Stomach (tissue), 4 donors: ENCODE results near the gene PCGF2.

Experiments used
- EP300 ChIP-seq: sonication (generic); formaldehyde crosslinking; IDR thresholded peaks from one replicate; pipeline ENCODE4 v1.6.1; 2017; ENCODE audit warnings: antibody characterized with exemption
- POLR2A ChIP-seq, 4 donors: fragments of 450-650 bp; IDR thresholded peaks; one replicate each; pipeline ENCODE4 v1.6.1; 2016; ENCODE audit warnings: antibody characterized with exemption in 4 of 4, control low read depth in 2 of 4, mild to moderate bottlenecking in 1 of 4, moderate library complexity in 1 of 4
- POLR2AphosphoS5 ChIP-seq, 3 donors: sonication (generic); formaldehyde crosslinking; IDR thresholded peaks; one replicate each; pipeline ENCODE4 v1.6.1; 2016; ENCODE audit warnings: antibody characterized with exemption in 3 of 3
- TF ChIP-seq, protein P1 (sequence below), 7 experiments: fragments of 450-650 bp in 4 of 7; fragments of 200-600 bp in 3 of 7; sonication (generic) in 3 of 7; IDR thresholded peaks; one replicate each; pipeline ENCODE4 v1.5.1; 2016 to 2019; ENCODE audit warnings: antibody characterized with exemption in 7 of 7, control low read depth in 2 of 7, mild to moderate bottlenecking in 1 of 7

GRCh38 chr17:38727736-38728135 lies 20.4 kb downstream of the PCGF2 start:
- TF ChIP-seq, protein P1, sequence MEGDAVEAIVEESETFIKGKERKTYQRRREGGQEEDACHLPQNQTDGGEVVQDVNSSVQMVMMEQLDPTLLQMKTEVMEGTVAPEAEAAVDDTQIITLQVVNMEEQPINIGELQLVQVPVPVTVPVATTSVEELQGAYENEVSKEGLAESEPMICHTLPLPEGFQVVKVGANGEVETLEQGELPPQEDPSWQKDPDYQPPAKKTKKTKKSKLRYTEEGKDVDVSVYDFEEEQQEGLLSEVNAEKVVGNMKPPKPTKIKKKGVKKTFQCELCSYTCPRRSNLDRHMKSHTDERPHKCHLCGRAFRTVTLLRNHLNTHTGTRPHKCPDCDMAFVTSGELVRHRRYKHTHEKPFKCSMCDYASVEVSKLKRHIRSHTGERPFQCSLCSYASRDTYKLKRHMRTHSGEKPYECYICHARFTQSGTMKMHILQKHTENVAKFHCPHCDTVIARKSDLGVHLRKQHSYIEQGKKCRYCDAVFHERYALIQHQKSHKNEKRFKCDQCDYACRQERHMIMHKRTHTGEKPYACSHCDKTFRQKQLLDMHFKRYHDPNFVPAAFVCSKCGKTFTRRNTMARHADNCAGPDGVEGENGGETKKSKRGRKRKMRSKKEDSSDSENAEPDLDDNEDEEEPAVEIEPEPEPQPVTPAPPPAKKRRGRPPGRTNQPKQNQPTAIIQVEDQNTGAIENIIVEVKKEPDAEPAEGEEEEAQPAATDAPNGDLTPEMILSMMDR (IDR thresholded peaks at IDR 0.05): no peak
- TF ChIP-seq POLR2A (IDR thresholded peaks at IDR 0.05): no peak
- TF ChIP-seq EP300: no peak
- no peak for TF ChIP-seq POLR2AphosphoS5 (IDR thresholded peaks at IDR 0.05)
